Measurements from ENCODE around the gene SIM1.
"Not testable (repeated sequence)": the region's sequence is repeated elsewhere in the genome, so short reads cannot be mapped to it uniquely, and the experiment has no call there.

Gene SIM1

GRCh38 chr6:100371591-100371990, 93.1 kb downstream of the SIM1 start:
- TF ChIP-seq CTCF (IDR thresholded peaks at IDR 0.05; ENCODE audit: insufficient read depth, low read depth, low read length, missing control alignments): no peak
- DNase-seq (ENCODE audit: low read depth): no peak
- H3K4me3 ChIP-seq (ENCODE audit: low read length): no peak overlapping the region

GRCh38 chr6:100370265-100370664, 94.5 kb downstream of the SIM1 start:
- H3K4me3 ChIP-seq (ENCODE audit: low read length): no peak overlapping the region
- DNase-seq (ENCODE audit: low read depth): no peak
- TF ChIP-seq CTCF (IDR thresholded peaks at IDR 0.05; ENCODE audit: insufficient read depth, low read depth, low read length, missing control alignments): no peak

- no peak for TF ChIP-seq CTCF (IDR thresholded peaks at IDR 0.05; ENCODE audit: insufficient read depth, low read depth, low read length, missing control alignments)
- H3K4me3 ChIP-seq (ENCODE audit: low read length): no peak overlapping the region
- DNase-seq (ENCODE audit: low read depth): peak; percentile 92
Observed at GRCh38 chr6:100366419-100366818, 98.3 kb downstream of the SIM1 start.

GRCh38 chr6:100363651-100364050, 101.1 kb downstream of the SIM1 start:
- H3K4me3 ChIP-seq (ENCODE audit: low read length): no peak overlapping the region
- peak; percentile 69 for DNase-seq (ENCODE audit: low read depth)
- no peak for TF ChIP-seq CTCF (IDR thresholded peaks at IDR 0.05; ENCODE audit: insufficient read depth, low read depth, low read length, missing control alignments)

GRCh38 chr6:100354736-100355641, 109.7 kb downstream of the SIM1 start:
- not testable (repeated sequence) for H3K4me3 ChIP-seq (ENCODE audit: low read length); DNase-seq (ENCODE audit: low read depth)

- no peak for TF ChIP-seq CTCF (IDR thresholded peaks at IDR 0.05; ENCODE audit: insufficient read depth, low read depth, low read length, missing control alignments)
- no peak overlapping the region for H3K4me3 ChIP-seq (ENCODE audit: low read length)
- peak; percentile 57 for DNase-seq (ENCODE audit: low read depth)
Observed at GRCh38 chr6:100353276-100354015, 111.3 kb downstream of the SIM1 start.

- TF ChIP-seq CTCF (IDR thresholded peaks at IDR 0.05; ENCODE audit: insufficient read depth, low read depth, low read length, missing control alignments): no peak
- no peak for DNase-seq (ENCODE audit: low read depth)
- H3K4me3 ChIP-seq (ENCODE audit: low read length): no peak overlapping the region
Observed at GRCh38 chr6:100350139-100350538, 114.6 kb downstream of the SIM1 start.
